ENCODE measurements around the gene GTF2B.

DNA sequence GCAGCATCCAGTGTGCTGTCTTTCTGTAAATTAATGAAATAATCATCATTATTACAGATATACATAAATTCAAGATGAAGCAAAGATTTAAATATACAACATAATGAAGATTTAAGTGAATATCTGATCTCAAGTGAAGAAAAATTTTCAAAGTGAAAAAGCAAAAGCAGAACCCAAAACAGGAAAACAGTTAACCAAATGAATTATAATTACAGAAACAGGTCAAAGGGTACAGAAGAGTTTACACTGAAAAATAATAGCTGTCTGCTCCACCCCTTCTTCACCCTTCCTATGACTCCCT is 44.8 kb upstream of the GTF2B start:
- no peak for TF ChIP-seq CTCF (IDR thresholded peaks at IDR 0.05 in 2 of 3, conservative IDR thresholded peaks at IDR 0.05 in 1 of 3; ENCODE audit: insufficient read depth in 2 of 3, low read depth in 1 of 3, low read length in 3 of 3)
- TF ChIP-seq STAG1 (CRISPR knock-in tag; IDR thresholded peaks at IDR 0.05; ENCODE audit: borderline replicate concordance), result no peak
- TF ChIP-seq POLR2G (IDR thresholded peaks at IDR 0.05; ENCODE audit: low read depth, low read length), result no peak
- TF ChIP-seq ARHGAP35 (IDR thresholded peaks at IDR 0.05; ENCODE audit: partially characterized antibody), result no peak
- TF ChIP-seq MYC (IDR thresholded peaks at IDR 0.05; ENCODE audit: low read depth, low read length), result no peak
- no peak for TF ChIP-seq MYC (CRISPR knock-in tag; IDR thresholded peaks at IDR 0.05; ENCODE audit: borderline replicate concordance, low read depth)
- TF ChIP-seq NFATC3 (IDR thresholded peaks at IDR 0.05), result no peak
- TF ChIP-seq SMAD1 (IDR thresholded peaks at IDR 0.05; ENCODE audit: low read depth, low read length, partially characterized antibody), result no peak
- no peak for TF ChIP-seq ATF3 (IDR thresholded peaks at IDR 0.05)
- TF ChIP-seq ATF3 (CRISPR knock-in tag; conservative IDR thresholded peaks at IDR 0.05), result no peak
- no peak for TF ChIP-seq ZNF449 (CRISPR knock-in tag; IDR thresholded peaks at IDR 0.05)
- TF ChIP-seq, protein P1, sequence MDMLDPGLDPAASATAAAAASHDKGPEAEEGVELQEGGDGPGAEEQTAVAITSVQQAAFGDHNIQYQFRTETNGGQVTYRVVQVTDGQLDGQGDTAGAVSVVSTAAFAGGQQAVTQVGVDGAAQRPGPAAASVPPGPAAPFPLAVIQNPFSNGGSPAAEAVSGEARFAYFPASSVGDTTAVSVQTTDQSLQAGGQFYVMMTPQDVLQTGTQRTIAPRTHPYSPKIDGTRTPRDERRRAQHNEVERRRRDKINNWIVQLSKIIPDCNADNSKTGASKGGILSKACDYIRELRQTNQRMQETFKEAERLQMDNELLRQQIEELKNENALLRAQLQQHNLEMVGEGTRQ (CRISPR knock-in tag; IDR thresholded peaks at IDR 0.05), result no peak

Measured in K562 (cell line).